Measurements from ENCODE around the gene MIB1.

MIB1 gene

DNA sequence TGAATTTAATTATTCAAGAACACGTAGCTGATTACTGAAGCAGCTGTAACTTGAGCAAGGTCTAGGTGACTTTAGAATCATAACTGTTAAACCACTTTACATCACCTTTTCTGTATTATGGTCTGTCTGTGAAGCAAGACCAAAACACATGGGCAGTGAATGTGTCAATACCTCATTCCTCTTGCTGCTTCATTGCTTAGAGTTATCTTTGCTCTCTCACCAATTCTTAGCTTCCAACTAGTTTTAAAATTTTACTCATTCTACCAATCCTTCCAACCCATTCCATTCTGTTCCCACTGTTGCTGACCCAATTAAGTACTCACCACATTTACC lies 80.2 kb downstream of the MIB1 start:
- FAIRE-seq: no peak

DNA sequence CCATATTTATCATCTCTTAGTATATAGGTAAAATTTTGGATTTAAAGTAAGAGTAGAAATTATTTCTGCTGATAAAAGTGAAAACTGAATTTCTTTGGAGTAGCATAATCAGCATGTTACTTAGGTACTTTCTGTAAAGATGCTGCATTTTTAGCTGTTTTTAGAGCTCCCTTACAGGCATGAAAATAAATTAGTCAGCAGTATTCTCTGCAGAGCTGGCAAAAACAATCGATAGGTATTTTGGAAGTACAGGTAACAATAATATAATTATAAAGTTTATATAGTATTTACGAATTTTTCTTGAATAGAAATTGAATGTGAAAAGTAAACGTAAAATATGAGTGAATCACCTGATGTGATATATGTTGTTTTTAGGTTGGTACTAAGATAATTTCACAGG lies 83.3 kb downstream of the MIB1 start:
- no peak for FAIRE-seq

DNA sequence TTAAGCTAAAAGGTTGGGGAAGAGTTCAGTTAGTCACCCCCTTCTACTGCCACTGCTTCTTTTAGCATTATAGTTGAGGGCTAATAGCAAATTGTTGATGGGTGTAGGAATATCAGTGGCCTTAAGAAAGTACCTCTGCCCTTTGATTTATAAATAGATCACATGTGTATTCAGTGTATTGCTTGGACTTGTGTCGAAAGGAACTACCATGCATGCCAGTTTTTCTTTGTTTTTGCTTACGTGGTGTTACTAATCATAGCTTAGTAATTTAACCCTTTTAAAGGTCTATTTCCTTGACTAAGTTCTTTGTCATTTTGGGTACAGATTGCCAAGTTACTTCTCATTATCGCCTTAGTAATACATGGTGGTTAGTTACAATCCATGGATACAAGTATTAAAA lies 85.6 kb downstream of the MIB1 start:
- FAIRE-seq: no peak

DNA sequence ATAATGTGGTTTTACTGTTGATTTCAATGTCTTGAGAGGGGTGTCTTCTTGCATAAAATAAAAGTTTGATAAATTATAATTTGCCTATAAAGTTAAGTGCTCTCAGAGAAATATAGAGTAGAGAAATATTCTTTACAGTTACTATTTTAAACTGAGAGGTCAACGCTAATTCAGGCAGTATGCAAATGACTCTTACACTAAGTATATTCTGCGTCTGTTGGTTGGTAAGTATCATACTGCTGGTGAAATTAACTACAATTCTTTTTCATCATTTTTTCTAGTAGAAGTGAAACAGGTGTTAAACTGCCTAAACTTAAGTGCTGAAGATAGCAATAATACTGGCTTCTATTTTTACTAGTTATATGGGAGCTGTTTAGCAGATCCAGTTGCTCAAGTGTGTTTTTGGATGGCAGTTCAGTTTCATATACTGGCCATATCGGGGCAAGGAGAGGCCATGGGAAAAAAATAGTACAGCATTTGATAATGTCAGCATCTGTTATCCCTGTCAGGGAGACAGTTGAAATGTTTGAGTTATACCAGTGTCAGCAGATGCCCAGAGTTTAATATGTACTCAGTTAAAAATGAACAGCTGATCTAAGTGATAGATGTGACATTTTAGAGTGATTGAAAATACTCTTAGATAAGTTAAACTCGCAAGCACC lies 86.2 kb downstream of the MIB1 start:
- no peak for FAIRE-seq

DNA sequence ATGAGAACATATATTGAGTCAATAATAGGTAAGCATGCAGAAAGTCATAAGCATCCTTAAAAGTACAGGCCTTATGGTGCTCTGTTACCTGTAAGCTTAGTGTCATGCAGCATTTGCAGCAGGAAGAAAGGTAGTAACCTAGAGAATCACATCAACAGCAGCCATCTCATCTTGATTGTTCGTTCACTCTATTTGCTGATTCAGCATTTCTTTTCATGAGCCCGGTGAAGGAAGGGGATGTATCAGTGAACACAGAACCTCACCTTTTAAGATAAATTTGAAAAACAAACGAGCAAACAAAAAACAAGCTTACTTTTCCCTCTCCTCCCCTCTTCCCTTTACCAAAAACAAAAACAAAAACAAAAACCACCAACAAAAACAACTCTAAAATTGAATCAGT lies 89.9 kb downstream of the MIB1 start:
- FAIRE-seq: no peak

DNA sequence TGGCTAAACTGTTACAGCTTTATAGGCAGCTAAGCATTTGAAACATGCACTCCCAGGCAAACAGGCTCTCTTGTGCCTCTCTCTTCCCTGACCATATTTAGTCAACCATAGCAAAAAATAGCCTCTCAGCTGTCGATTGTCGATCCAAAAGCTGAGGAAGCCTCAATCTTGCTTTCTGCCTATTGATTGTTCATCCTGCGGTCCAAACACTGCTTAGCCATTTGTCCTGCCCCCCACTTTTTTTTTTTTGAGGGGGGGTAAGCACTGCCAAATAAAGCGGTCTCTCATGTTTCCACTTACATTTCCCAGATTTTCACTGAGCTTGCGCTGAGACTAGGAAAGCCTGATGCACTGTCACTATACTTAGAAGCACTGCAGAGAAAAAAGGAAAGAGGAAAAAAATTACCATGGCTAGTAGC lies 90.8 kb downstream of the MIB1 start:
- FAIRE-seq: no peak

DNA sequence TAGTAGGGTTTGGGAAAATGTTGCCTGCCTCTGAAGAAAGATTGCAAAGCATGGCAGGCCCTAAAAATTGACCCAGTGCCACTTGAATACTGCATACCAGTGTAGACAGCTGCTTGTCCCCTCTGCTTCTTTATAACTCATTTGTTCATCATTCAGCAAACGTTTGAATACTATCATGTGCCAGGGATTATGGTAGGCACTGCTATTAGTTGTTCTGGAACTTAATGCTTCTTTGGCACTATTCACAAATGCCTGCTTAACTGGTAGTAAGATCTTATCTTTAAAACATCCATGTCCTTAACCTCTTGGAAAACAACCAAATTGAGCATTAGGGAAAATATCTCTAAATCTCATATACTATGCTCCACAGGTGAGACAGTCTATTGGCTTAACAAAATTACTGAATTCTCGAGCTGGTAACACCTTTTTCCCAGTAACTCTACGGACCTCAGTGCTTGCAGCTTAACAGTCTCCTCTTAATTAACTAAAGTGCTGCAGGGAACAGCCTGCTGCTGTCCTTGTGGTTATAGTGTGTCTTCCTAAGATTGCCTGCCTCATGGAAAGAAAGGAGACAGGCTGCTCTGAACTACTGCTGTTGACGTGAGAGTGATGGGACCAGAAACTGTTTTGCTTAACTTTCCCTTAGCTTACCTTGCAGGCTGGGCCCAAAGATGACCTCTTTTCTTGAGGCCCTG lies 93.2 kb downstream of the MIB1 start:
- FAIRE-seq: no peak

DNA sequence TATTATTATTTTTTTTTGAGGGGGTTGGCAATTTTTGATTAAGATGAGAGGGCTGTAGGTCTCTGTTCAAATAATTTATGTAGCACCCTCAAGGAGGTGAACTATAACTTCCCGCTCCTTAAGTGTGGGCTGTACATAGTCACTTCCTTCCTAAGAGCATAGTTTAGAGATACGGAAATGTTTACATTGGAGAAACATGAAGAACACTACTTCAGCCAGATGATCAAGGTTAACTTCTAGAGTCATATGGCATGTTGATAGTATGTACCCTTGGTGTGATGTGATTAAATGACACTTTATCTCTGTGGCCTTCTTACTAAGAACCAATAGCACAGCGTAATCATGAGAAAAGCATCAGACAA lies 93.7 kb downstream of the MIB1 start:
- no peak for FAIRE-seq

DNA sequence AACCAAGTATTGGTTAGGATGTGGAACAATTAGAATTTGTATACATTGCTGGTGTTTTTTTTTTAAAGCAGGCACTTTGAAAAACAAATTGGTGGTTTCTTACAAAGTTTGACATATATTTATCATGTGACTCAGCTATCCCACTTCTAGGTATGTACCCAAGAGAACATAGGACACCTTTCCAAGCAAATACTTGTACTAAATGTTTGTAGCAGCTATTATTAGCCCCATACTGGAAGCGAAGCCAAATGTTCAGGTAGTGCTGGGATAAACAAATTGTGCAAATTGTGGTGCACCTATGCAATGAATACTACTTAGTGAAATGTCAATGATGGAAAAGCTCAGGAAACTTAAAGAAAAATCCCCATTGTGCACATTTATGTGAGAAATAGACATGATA lies 101.0 kb downstream of the MIB1 start:
- no peak for FAIRE-seq

DNA sequence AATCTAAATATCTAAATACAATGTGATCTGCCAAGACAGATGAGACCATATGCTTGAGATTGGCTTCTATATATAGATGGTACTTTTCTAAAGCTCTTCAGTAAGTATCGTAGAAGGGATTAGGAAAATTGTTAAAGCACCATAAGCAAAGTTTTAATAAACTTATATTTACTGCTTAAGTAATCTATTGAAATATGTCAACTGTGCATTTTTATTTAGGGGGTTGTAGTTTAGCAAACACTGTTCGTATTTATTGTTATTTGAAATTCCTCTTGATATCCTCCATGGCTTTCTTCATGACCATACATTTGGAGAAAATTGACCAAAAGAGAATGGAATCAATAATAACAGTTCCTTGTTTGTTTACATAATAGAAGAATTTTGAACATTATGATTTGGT lies 102.7 kb downstream of the MIB1 start:
- FAIRE-seq: no peak

DNA sequence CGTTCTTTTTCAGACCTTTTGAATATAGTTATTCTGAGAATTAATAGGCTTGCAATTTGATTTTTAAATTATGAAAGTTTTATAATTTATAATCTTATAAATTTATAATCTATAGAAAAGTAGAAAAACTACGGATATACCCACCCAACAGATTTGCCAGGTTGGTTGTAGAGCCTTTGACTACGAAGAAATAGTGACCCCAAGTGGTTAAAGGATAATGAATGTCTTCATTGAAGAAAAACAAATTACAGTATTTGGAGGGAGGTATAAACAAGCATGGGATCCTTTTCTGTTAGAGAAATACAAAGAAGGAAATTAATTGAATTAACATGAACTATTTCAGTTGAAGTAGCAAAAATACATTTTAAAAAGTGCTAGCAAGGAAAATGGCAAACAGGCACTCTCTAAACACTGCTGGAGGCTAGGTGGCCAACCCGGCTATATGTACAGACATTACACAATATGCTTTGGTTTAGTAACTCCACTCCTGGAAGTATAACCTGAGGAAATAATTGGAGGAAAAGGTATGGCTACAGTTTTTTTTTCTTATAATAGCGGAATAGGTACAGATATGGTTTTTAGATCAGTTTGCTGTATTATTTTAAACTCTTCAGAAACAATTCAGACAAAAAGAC lies 110.9 kb downstream of the MIB1 start:
- FAIRE-seq: no peak

DNA sequence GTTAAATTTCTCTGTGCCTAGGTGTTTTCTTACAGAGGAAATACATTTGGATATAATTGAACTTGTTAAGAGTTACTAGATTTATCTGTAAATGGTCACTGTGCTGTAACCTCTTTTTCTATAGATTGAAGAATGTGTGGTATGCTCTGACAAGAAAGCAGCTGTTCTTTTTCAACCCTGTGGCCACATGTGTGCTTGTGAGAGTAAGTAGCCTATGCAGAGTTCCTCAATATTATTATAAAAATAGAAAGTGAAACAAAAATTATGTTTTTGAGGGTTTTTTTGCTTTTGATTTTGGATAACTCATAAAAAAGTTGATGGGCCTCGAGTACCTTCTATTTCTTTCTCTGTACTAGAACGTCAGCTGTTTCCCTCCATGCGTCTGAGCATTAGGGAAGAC lies 112.4 kb downstream of the MIB1 start:
- FAIRE-seq: no peak

DNA sequence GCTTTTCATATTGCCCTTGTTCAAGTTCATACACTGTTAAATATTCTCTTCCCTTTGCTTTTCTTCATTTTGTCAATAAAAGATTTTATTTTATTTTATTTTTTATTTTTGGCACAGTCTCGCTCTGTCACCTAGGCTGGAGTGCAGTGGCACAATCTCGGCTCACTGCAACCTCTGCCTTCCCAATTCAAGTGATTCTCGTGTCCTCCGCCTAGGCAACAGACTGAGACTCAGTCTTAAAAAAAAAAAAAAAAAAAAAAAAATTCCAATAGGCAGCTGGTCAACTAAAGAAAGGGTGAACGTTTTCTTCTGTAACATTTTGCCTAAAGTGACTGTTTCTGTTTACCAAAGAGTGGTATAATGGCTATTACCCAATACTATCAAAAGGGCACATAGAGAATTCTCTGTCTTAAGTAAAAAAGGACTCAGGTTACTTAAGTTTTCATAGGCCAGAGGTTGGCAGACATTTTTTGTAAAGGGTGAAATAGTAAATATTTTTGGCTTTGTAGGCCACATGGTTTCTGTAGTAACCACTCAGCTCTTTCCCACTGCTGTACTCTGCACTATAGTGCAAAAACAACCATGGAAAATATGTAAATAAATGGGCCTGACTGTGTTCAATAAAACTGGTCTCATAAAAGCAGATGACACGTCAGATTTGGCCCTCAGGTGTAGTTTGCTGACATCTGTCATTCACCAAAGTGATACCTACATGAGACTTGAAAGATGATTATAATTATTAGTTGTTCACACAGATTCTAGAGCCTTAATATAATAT lies 113.4 kb downstream of the MIB1 start:
- no peak for FAIRE-seq

DNA sequence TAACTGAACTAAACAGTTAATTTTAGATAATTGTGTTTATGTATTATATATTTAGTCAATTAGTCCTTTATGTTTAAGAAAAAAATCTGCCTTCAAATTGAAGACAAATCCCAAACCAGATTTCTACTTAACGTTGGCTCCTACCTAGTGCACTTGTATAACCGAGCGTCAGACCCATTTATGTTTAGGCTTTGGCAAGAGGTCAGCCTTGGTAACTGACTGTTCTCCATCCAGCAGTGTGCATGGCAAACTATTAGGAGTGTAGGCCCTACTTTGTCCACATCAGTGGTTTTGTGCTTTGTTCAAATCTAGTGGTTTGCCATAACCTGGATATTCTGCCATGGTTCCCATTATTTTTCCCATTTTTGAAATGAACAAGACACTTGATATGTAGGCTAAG lies 114.8 kb downstream of the MIB1 start:
- FAIRE-seq: no peak

DNA sequence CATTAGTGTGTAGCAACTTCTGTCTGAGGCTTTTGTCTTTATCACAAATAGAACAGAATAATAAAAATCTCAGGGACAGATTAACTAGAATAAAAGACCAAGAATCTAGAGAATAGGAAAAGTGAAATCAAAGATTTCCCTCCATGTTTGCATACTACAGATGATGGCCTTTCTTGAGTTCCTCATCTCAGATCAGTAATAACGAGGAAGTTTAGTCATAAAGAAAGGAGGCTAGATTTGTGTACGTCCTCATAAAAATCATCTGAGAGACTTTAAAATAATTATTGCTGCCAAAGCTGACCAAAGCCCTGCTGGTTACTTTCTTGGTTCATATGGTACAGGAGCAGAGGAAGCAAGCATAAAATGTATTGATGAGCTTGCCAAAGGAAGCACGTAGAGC lies 117.3 kb downstream of the MIB1 start:
- FAIRE-seq: no peak

DNA sequence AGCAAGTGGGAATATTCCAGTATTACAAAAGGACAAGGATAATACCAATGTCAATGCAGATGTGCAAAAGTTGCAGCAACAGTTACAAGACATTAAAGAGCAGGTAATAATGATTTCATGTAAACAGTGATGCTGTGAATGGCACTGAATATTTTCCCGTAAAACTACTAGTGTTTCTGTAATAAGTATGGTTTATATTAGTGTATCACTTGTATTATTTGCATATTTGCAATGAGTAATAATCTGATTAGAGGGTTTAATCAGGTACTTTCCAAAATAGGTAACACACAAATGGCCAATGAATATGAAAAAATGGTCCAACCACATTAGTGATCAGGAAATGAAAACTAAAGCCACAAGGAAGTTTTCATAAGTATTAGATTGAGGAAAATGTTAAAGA lies 118.0 kb downstream of the MIB1 start:
- FAIRE-seq: no peak

DNA sequence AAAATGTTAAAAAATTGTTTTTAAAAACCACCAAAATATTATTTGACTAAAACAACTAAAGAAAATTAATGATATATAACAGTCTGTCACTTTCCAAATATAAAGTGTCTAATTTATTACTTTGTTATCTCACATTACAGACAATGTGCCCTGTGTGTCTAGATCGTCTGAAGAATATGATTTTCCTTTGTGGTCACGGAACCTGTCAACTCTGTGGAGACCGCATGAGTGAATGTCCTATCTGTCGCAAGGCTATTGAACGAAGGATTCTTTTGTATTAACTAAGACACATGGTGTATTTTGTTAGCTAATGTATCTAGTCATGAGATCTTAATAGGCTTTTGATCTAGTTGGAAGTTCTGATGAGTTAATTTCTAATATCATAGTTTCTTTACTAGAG lies 123.8 kb downstream of the MIB1 start:
- no peak for FAIRE-seq

DNA sequence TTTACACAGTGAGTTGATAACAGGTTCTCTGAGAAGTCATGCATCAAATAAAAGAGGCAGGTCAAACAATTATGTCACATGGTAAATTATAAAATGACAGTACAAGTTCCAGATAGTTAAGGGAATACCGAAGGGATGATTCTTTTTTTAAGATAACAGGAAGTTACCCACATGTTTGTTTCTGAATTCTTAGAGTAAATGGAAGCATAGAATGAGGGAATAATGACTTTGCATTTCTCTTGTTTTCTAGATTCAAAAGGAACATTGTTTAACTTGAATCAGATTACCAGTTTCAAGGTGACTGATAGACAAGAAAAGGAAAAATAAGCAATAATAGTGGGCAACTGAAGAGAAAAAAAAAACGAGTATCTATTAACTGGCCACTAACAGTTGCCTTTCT lies 124.5 kb downstream of the MIB1 start:
- no peak for FAIRE-seq

DNA sequence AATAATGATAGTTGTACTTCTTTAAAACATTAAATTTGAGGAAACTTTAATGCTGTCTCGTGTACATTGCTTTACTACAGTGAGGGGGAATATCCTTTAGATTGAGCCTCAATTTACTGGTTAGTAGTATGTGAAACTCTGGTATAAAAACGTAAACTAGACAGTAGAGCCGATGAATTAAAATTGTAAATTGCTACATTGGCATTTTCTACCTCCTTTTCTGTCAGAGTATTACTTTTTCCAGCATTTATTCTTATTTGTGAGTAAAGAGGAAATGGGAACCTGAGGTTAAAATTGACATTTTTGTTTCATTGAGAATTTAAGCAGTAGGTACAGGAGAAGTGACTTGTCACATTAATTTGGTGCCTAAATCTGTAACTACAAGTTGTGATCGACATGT lies 128.2 kb downstream of the MIB1 start:
- no peak for FAIRE-seq

DNA sequence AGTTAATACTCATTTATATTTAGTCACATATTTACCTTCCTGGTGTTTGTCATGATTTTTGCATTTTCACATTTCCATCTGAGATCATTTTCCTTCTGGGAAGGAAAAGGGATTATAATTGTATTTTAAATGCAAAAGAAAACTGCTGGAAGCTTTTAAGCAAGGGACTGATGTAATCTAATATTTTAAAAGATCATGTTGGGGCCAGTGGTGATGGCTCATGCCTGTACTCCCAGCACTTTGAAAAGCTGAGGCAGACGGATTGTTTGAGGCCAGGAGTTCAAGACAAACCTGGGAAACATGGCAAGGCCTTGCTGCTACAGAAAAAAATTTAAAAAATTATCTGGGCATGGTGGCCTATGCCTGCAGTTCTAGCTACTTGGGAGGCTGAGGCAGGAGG lies 149.0 kb downstream of the MIB1 start:
- no peak for FAIRE-seq

DNA sequence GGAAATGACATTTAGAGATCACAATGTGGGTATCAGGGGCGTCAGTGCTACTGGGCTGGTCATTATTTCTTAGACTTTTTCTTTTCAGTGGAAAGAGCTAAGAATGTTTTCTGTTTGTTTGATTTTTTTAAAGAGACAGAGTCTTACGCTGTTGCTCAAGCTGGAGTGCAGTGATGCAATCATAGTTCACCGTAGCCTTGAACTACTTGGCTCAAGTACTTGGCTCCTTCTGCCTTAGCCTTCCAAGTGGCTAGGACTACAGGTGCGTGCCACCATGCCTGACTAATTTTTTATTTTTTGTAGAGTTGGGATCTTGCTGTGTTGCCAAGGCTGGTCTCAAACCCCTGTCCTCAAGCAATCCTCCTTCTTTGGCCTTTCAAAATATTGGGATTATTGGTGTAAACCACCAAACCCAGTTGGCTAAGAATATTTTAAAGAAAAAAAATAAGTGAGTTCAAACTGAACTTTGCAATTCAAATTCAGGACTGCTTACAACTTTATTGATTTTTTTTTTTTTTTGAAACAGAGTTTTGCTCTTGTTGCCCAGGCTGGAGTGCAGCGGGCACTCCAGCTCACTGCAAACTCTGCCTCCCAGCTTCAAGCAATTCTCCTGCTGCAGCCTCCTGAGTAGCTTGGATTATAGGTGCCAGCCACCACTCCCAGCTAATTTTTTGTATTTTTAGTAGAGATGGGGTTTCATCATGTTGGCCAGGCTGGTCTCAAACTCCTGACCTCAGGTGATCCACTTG lies 154.2 kb downstream of the MIB1 start:
- FAIRE-seq: no peak

DNA sequence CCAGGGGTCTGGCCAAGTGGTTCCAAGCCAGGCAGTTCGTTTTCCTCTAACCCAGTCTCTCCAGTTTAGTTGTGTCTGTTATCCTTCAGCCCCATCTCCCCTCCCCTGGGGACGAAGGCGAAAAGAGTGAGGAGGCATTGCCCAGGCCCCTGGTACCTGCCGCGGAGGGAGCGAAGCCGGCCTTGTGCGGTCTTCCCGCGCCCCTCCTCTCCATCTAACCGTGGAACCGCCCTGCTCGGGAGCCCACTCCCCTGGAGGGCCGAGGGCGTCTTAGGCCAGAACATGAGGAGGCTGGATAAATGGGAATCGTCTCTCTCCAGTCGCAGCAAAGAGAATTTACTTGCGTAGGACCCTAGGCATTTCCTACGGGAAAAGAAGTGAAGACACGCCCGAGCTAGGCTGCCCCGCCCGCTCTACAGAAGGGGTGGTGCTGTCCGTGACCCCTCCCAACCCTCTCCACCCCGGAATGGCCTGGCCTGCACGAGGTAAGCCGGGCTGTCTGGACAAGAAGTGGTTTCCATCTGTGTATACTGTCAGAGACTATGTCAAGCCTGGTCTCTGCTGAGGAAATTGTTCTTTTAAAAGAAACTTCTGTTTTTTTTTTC lies 156.2 kb downstream of the MIB1 start:
- no peak for FAIRE-seq

DNA sequence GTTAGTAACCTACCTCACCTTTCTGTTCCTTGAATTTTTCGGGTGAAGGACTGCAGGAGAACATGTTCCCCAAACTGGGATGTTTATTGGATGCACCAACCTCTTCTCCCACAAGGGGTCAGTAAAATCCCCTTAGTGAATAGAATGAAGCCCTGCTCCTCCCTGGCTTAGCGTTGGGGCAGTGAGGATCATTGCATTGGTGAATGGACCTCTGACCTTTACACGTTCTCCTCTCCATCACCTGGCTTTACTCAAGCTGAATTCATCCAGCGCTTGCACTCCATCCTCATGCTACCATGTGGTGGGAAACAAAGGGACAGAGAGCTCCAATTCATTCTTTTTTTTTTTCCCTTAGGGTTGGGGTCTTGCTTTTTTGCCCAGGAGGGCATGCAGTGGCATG lies 157.2 kb downstream of the MIB1 start:
- no peak for FAIRE-seq

All from endometrium (tissue), 2 donors.